HFF-Myc (cell line): ENCODE measurements around the gene USP1.

Experiments used
- DNase-seq: peaks from one replicate; pipeline ENCODE4 v3.0.0-alpha.2; 2011; ENCODE audit warnings: low read depth; ENCODE audit errors: extremely low read depth
- H3K4me3 ChIP-seq: replicated peaks from 2 replicates; pipeline ENCODE4 v1.5.1; 2011; ENCODE audit warnings: low read depth, mild to moderate bottlenecking, control low read depth, low read length
- TF ChIP-seq, protein P1 (sequence below): IDR thresholded peaks from 2 replicates; pipeline ENCODE4 v1.5.1; 2012; ENCODE audit warnings: mild to moderate bottlenecking, low read depth, low read length, control low read depth; ENCODE audit errors: missing control alignments

USP1 gene

DNA sequence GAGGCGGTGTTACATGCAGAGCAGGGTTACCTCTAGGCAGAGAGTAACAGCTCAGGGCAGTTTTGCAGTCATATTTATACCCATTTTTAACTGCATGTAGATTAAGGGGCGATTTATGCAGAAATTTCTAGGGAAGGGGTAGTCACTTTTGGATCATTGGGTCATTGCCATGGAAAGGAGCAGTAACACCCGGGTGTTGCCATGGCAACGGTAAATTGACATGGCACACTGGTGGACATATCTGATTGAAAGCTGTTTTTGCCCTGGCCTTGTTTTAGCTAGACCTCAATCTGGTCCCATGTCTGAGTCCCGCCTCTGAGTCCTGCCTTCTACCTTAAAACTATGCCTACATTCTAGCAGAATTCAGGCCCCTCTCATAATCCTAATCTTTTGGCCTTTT, 11.8 kb upstream of the USP1 start:
- TF ChIP-seq, protein P1, sequence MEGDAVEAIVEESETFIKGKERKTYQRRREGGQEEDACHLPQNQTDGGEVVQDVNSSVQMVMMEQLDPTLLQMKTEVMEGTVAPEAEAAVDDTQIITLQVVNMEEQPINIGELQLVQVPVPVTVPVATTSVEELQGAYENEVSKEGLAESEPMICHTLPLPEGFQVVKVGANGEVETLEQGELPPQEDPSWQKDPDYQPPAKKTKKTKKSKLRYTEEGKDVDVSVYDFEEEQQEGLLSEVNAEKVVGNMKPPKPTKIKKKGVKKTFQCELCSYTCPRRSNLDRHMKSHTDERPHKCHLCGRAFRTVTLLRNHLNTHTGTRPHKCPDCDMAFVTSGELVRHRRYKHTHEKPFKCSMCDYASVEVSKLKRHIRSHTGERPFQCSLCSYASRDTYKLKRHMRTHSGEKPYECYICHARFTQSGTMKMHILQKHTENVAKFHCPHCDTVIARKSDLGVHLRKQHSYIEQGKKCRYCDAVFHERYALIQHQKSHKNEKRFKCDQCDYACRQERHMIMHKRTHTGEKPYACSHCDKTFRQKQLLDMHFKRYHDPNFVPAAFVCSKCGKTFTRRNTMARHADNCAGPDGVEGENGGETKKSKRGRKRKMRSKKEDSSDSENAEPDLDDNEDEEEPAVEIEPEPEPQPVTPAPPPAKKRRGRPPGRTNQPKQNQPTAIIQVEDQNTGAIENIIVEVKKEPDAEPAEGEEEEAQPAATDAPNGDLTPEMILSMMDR, result no peak
- no peak for DNase-seq
- no peak overlapping the region for H3K4me3 ChIP-seq

DNA sequence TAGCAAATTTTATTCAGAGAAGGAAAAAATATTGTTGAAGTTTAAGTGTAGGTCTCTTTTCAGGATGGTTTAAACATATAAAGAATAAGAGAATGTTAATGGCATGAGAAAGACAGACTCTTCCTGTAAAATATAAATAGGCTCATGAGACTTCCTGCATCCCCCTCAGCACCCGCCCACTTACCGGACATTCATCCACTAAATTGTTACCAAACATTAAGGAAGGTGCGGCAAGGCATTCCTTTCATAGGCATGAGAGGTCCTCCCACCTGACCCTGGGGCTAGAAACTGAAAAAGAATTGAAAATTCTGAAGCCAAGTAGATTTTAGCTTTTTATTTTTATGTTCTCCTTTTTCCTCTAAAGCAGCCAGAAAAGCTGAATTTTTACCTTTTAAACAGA, 10.6 kb upstream of the USP1 start:
- H3K4me3 ChIP-seq, result no peak overlapping the region
- TF ChIP-seq, protein P1, result no peak
- DNase-seq, result no peak

DNA sequence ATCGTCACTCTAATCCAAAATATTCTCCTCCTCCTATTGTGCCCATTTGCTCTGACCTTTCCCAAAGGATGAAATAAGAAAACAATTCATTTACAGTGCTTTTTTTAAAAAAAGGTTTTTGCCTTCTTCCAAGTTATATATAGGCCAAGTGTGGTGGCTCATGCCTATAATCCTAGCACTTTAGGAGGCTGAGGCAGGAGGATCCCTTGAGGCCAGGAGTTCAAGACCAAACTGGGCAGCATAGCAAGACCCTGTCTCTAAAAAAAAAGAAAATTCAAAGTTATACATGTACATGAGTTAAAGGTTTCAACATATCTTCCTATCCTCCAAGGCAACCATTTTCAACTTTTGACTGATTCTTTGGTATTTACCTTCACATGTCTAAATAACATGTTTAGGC, 10.1 kb upstream of the USP1 start:
- TF ChIP-seq, protein P1, result no peak
- no peak for DNase-seq
- H3K4me3 ChIP-seq, result no peak overlapping the region

DNA sequence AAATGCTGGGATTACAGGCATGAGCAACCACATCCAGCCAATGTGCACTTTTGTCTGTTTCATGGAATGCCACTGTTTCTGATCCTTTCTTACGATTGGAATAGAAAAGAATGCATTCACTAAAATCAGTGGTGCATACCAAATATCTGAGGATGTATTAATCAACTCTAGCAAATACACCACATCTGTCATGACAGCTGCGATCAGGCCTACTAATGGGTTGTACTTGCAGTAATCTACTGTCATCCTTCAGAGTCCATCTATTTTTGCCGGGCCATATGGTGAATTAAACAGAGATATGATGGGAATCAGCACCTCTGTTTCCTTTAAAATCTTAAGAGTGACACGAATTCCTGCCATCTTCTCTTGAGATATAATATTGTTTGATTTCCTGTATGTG, 8.5 kb upstream of the USP1 start:
- H3K4me3 ChIP-seq, result no peak overlapping the region
- DNase-seq, result no peak
- TF ChIP-seq, protein P1, result no peak

DNA sequence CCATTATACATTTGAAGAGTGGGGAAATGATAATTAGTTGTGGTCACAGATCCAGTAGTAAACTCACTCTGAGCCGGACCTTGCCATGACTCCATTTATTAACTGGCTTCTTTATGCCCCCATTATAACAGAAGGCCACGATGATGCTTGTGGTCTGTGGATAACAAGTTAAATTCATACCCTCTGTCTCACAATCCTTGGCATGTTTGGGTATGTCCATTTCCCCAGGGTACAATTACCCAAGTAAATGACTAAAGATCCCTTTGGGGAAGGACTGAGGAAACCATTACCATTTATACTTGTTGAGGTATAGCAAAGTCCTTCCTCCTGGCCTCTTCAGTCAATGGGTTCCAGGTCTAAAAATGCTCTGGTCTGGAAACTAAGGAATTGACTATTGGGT, 7.3 kb upstream of the USP1 start:
- TF ChIP-seq, protein P1, result no peak
- DNase-seq, result no peak
- no peak overlapping the region for H3K4me3 ChIP-seq

DNA sequence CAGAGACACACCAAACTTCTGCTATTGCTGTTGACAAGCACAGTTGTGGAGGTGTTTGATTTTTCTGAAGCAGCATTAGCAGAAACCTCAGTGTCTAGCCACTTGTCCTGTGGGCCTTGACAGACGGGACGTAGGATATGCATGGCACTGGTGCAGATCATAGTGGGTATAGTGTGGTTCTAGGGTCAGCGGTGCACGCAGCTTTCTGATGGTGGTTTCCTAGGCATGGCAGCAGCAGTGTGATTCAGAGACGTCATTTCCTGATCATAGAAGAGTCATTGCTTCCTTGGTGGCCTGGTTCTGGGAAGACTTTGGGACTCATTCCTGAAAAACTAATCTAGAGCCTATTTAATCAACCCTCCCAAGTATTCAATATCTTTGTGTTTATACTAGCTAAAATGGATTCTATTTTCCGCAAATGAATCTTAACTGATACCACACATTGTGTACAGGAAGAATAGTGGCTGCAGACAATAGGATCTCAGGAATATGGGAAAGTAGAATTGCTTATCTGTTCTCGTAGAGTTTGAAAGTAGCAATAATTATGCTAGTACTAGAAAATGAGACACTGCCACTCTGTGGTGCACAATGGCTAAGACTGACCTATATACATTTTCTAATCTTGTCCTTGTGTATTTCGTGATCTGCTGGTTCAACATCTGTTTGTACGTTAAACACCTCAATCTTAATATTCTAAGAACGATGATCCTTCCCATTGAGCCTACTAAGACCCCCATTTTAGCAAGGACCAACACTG, 2.8 kb upstream of the USP1 start:
- no peak overlapping the region for H3K4me3 ChIP-seq
- DNase-seq, result no peak
- TF ChIP-seq, protein P1, result no peak

DNA sequence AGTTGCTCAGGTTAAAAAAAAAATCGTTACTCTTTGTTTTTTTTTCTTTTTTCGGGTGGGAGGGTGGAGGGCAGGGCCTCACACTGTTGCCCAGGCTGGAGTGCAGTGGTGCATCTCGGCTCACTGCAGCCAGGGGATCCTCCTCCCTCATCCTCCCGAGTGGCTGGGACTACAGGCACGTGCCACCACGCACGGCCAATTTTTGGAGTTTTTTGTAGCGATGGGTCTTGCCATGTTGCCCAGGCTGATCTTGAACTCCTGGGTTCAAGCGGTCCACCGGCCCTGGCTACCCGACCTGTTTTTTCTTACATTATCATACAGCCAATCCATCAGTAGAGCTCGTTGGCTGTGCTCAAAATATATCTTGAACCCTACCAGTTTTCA, 2.2 kb upstream of the USP1 start:
- TF ChIP-seq, protein P1, result no peak
- H3K4me3 ChIP-seq, result no peak overlapping the region
- no peak for DNase-seq
